ENCODE results near the gene CACNA2D1. TPM values are rescaled to one million over a fixed set of nuclear protein-coding genes. Genes with fewer than 3 reads are reported as not detected.

CACNA2D1 gene
- total RNA-seq, 1 experiment from 2014 or later = 0.77 TPM

DNA sequence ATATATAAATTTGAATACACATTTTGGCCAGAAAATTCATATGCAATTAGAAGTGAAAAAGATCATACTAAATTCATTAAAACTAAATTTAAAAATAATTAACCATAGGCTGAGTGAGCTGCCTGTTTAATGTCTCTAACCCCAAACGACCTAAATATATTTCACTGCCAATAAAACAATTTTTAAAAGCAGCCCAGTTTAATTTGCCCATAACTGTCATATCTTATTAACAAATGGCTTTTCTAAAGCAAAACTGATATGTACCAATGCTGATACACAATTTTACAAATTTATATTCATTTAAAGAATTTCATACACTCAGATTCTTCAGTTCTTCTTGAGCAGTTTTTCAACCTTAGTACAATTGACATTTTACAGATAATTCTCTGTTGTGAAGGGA lies 99.9 kb downstream of the CACNA2D1 start:
- H4K20me1 ChIP-seq (ENCODE audit: low read length) = no peaks in the 10 kb centered on the region
- H3K9me3 ChIP-seq (ENCODE audit: low read length) = no peaks in the 10 kb centered on the region
- H3K27ac ChIP-seq (ENCODE audit: low read length) = no peak overlapping the region
- no TSS peak for BruUV-seq (replicated peaks)
- ChIA-PET CTCF (no interaction called here), POLR2A (ENCODE audit: unreplicated experiment) (no interaction called here)
- intact Hi-C loops (cut with micrococcal nuclease) = no loop called here
- TF ChIP-seq EZH2 (IDR thresholded peaks at IDR 0.05; ENCODE audit: low read length, unreplicated experiment) = no peak
- TF ChIP-seq CTCF (conservative IDR thresholded peaks at IDR 0.05; ENCODE audit: low read depth, low read length) = no peak
- TF ChIP-seq EZH2phosphoT487 (IDR thresholded peaks at IDR 0.05; ENCODE audit: borderline replicate concordance, low read length) = no peak
- H3K9ac ChIP-seq (ENCODE audit: low read length) = no peak overlapping the region
- no peak overlapping the region for H2AFZ ChIP-seq (ENCODE audit: low read length)
- ATAC-seq = no peak
- H3K4me2 ChIP-seq (ENCODE audit: low read length) = no peak overlapping the region
- no peaks in the 10 kb centered on the region for H3K9me2 ChIP-seq (replicated peaks; ENCODE audit: low read length)
- H3K27me3 ChIP-seq (ENCODE audit: low read length) = 0 out of 2 replicates have a peak, but pooled peaks cover 6% of the 10 kb centered on the region
- no peak overlapping the region for H3K4me3 ChIP-seq (ENCODE audit: low read length)
- no peaks in the 10 kb centered on the region for H3K79me2 ChIP-seq (ENCODE audit: low read length)
- no peaks in the 10 kb centered on the region for H3K36me3 ChIP-seq (ENCODE audit: low read depth, low read length)
- H3K4me1 ChIP-seq (ENCODE audit: insufficient read depth, low read length) = no peaks in the 10 kb centered on the region
- no peaks in the 10 kb centered on the region for H3F3A ChIP-seq (ENCODE audit: low read length, unreplicated experiment)
- no peak for DNase-seq

DNA sequence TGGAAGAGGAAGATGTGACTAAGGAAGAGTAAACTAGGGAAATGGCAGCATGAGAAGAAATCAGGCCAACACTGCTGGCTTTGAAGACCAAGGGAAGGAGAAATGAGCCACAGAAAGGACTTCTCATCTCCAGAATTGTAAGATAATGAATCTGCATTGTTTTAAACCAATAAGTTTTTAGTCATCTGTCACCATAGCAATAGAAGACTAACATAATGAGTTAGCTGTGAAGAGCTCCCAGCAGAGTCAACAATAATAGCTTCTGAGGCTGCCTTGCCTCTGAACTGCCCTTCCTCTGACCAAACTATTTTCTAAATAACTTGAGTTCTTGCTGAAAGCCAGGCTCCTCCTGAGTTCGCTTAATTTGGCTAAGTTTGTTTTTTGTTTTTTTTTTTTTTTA lies 103.6 kb downstream of the CACNA2D1 start:
- no peaks in the 10 kb centered on the region for H3K79me2 ChIP-seq (ENCODE audit: low read length)
- BruUV-seq (replicated peaks) = no TSS peak

More for the DNA sequence above, 103.6 kb downstream of the CACNA2D1 start:
- Histone ChIP-seq H3K27ac (ENCODE audit: low read length) (no peak overlapping the region), H3K4me3 (ENCODE audit: low read length) (no peak overlapping the region), H3K4me2 (ENCODE audit: low read length) (no peak overlapping the region), H3K9me2 (replicated peaks; ENCODE audit: low read length) (no peaks in the 10 kb centered on the region), H3K9me3 (ENCODE audit: low read length) (no peaks in the 10 kb centered on the region), H3K9ac (ENCODE audit: low read length) (no peak overlapping the region), H3K36me3 (ENCODE audit: low read depth, low read length) (no peaks in the 10 kb centered on the region), H2AFZ (ENCODE audit: low read length) (no peak overlapping the region), H3F3A (ENCODE audit: low read length, unreplicated experiment) (no peaks in the 10 kb centered on the region), H3K4me1 (ENCODE audit: insufficient read depth, low read length) (no peaks in the 10 kb centered on the region), H4K20me1 (ENCODE audit: low read length) (no peaks in the 10 kb centered on the region), H3K27me3 (ENCODE audit: low read length) (0 out of 2 replicates have a peak, but pooled peaks cover 6% of the 10 kb centered on the region)
- CTCF ChIA-PET = no interaction called here
- intact Hi-C loops (cut with micrococcal nuclease) = no loop called here
- no peak for ATAC-seq
- POLR2A ChIA-PET (ENCODE audit: unreplicated experiment) = no interaction called here
- no peak for DNase-seq
- TF ChIP-seq EZH2 (IDR thresholded peaks at IDR 0.05; ENCODE audit: low read length, unreplicated experiment) = no peak
- no peak for TF ChIP-seq CTCF (conservative IDR thresholded peaks at IDR 0.05; ENCODE audit: low read depth, low read length)
- TF ChIP-seq EZH2phosphoT487 (IDR thresholded peaks at IDR 0.05; ENCODE audit: borderline replicate concordance, low read length) = no peak

Measured in PC-3 (cell line).